Upper lobe of left lung (tissue), 6 donors: ENCODE measurements around the gene ALDH3B1. TPM values are rescaled to one million over a fixed set of nuclear protein-coding genes. Genes with fewer than 3 reads are reported as not detected.

Experiments
- ATAC-seq, 2 donors: fragments of 200-7000 bp; cut with Tn5 transposase; one replicate each; pipeline ENCODE4 v1.9.1; 2022; ENCODE audit warnings: mild to moderate bottlenecking in 2 of 2, moderate library complexity in 2 of 2; ENCODE audit not compliant: low FRiP score in 2 of 2
- DNase-seq, 2 donors: peaks; one replicate each; pipeline ENCODE4 v3.0.0-alpha.2; 2019 to 2020
- H3K27ac ChIP-seq, 4 donors: fragments of 200-600 bp; sonication (generic); one replicate each; pipeline ENCODE4 v1.5.1; 2016 to 2019
- H3K27me3 ChIP-seq, 4 donors: fragments of 200-600 bp; sonication (generic); one replicate each; pipeline ENCODE4 v1.5.1; 2017 to 2019
- H3K36me3 ChIP-seq, 4 donors: fragments of 200-600 bp; sonication (generic); one replicate each; pipeline ENCODE4 v1.5.1; 2016 to 2019
- H3K4me1 ChIP-seq, 4 donors: fragments of 200-600 bp; sonication (generic); one replicate each; pipeline ENCODE4 v1.5.1; 2018 to 2019
- H3K4me3 ChIP-seq, 4 donors: fragments of 200-600 bp; sonication (generic); one replicate each; pipeline ENCODE4 v1.5.1; 2017 to 2019; ENCODE audit warnings: mild to moderate bottlenecking in 2 of 4, moderate library complexity in 1 of 4
- H3K9me3 ChIP-seq, 4 donors: fragments of 200-600 bp; sonication (generic); one replicate each; pipeline ENCODE4 v1.5.1; 2018 to 2019
- EP300 ChIP-seq, 4 donors: sonication (generic); formaldehyde crosslinking; IDR thresholded peaks; one replicate each; pipeline ENCODE4 v1.5.1; 2017; ENCODE audit warnings: antibody characterized with exemption in 4 of 4, control low read depth in 2 of 4
- POLR2A ChIP-seq, 4 donors: fragments of 450-650 bp; IDR thresholded peaks; one replicate each; pipeline ENCODE4 v1.5.1; 2016 to 2017; ENCODE audit warnings: antibody characterized with exemption in 4 of 4, mild to moderate bottlenecking in 2 of 4
- POLR2AphosphoS5 ChIP-seq, 2 donors: sonication (generic); formaldehyde crosslinking; IDR thresholded peaks; one replicate each; pipeline ENCODE4 v1.5.1; 2017; ENCODE audit warnings: antibody characterized with exemption in 2 of 2
- WGBS, 2 donors: methylation state at CpG; one replicate each; pipeline ENCODE4 v1.1.5; 2017 to 2018; 5-methylcytosine and 5-hydroxymethylcytosine counted together
- total RNA-seq, 6 donors: library from RNA; depleted of rRNA in 4 of 6; stranded (reverse); fragments of >200 nt in 4 of 6; gene quantifications; one replicate each; pipeline versions ENCODE4 v1.1.0 to v1.2.1, GENCODE V29; 2016 to 2021
- TF ChIP-seq, protein P1 (sequence below), 6 experiments: fragments of 450-650 bp in 4 of 6; fragments of 200-600 bp in 2 of 6; sonication (generic) in 2 of 6; IDR thresholded peaks; one replicate each; pipeline ENCODE4 v1.5.1; 2016 to 2019; ENCODE audit warnings: antibody characterized with exemption in 6 of 6
- donor health status: DM: no; HTN: no; CAD: no; lungs with moderate emphysema.
- donor health status: DM: no; HTN: yes; CAD: no; lungs with severe emphysema.

Gene ALDH3B1
- total RNA-seq, 6 donors from 2014 or later = 107 to 229 (median 185) TPM

GRCh38 chr11:68036717-68037239 is 26.7 kb downstream of the ALDH3B1 start:
- Histone ChIP-seq H3K36me3 (peaks cover 0 to 30% (median 10%) of the 10 kb centered on the region in 4 donors), H3K27me3 (no peaks in the 10 kb centered on the region), H3K4me3 (no peak overlapping the region), H3K9me3 (no peaks in the 10 kb centered on the region), H3K27ac (peak overlapping the region; percentile 86 to 98 (median 96)), H3K4me1 (peaks cover 42 to 85% (median 55%) of the 10 kb centered on the region in 4 donors)
- ATAC-seq (peak; percentile 69 to 77), DNase-seq (peak; percentile 77 to 94)
- peak in 2 of 4 donors; percentile 9 to 54 for TF ChIP-seq POLR2A (IDR thresholded peaks at IDR 0.05)
- TF ChIP-seq, protein P1, sequence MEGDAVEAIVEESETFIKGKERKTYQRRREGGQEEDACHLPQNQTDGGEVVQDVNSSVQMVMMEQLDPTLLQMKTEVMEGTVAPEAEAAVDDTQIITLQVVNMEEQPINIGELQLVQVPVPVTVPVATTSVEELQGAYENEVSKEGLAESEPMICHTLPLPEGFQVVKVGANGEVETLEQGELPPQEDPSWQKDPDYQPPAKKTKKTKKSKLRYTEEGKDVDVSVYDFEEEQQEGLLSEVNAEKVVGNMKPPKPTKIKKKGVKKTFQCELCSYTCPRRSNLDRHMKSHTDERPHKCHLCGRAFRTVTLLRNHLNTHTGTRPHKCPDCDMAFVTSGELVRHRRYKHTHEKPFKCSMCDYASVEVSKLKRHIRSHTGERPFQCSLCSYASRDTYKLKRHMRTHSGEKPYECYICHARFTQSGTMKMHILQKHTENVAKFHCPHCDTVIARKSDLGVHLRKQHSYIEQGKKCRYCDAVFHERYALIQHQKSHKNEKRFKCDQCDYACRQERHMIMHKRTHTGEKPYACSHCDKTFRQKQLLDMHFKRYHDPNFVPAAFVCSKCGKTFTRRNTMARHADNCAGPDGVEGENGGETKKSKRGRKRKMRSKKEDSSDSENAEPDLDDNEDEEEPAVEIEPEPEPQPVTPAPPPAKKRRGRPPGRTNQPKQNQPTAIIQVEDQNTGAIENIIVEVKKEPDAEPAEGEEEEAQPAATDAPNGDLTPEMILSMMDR (IDR thresholded peaks at IDR 0.05) = no peak
- TF ChIP-seq POLR2AphosphoS5 (IDR thresholded peaks at IDR 0.05) = peak; percentile 75 to 84
- peak in 1 of 4 donors; percentile 30 for TF ChIP-seq EP300 (IDR thresholded peaks at IDR 0.05)
- 24 to 41% methylated on average over 8 to 14 of the region's 14 CpGs for WGBS, 2 donors

DNA sequence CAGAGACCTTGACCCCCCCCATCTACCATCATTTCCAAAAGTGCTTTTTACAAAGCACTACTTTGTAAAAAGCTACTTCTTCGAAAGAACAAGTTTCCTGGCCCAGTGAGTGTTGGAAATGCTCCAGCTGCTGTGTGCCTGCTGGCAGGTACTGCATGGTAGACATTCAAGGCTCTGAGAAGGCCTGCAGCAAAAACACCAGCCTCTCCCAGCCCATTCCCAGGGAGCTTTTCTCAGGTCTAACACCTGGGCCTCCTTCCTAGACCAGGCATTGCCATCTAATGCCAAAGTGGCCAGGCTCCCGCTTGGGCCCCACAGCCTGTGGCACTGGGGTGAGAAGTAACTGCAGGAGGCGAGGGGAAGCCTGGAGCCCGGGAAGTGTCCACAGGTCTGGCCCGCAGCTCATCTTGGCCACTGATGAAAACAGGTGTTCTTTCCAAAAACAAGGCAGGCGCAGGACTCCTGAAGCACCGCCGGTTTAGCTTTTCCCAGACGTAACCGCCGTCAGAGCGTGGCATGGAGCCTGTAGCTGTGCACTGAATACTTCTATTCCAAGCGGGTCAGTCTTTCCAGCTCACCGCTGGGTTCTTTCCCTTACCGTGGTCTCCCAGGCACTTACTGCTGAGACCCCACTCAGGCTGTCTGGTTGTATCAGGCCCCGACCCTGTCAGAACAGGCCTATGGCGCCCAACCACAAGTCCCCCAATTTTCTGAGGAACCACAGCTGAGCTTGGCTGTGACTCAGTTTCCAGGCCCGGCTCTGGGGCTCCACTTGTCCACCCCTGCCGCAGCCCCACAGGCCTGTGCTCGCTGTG is 27.5 kb downstream of the ALDH3B1 start:
- Histone ChIP-seq H3K4me3 (peak overlapping the region in 1 of 4 donors; percentile 77), H3K36me3 (peaks cover 1 to 37% (median 16%) of the 10 kb centered on the region in 4 donors), H3K27me3 (no peaks in the 10 kb centered on the region), H3K4me1 (peaks cover 37 to 81% (median 50%) of the 10 kb centered on the region in 4 donors), H3K27ac (peak overlapping the region; percentile 86 to 98 (median 96)), H3K9me3 (no peaks in the 10 kb centered on the region)
- WGBS, 2 donors = 75 to 84% methylated on average over 16 to 20 of the region's 20 CpGs
- peak in 1 of 2 donors; percentile 14 for DNase-seq
- TF ChIP-seq, protein P1 (IDR thresholded peaks at IDR 0.05) = no peak
- TF ChIP-seq EP300 (IDR thresholded peaks at IDR 0.05) (no peak), POLR2AphosphoS5 (IDR thresholded peaks at IDR 0.05) (no peak), POLR2A (IDR thresholded peaks at IDR 0.05) (no peak)
- ATAC-seq = no peak

DNA sequence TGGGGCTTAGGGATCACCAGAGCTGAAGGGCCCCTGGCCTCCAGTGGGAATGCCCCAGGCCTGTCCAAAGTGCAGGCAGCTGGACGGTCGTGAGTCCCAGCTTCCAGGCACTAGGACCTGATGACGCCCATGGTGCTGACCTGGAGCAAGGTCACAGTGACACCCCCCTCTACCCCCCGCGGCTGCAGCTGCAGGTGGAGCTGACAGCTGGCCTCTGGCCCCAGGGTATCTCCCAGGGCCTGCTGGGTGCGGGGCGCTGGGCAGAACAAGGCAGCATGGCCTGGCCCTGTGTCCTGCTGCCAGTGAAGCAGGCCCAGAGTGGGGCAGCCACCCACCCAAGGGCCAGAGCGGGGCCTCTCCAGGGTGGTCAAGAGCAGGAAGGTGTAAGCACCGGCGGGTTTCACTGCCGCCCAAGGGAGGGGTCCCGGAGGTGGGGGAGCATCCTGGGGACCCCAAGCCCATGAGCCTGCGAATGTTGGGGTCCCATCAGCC is 28.1 kb downstream of the ALDH3B1 start:
- ATAC-seq (no peak), DNase-seq (peak in 1 of 2 donors; percentile 83)
- Histone ChIP-seq H3K4me3 (peak overlapping the region; percentile 67 to 84 (median 78)), H3K9me3 (no peaks in the 10 kb centered on the region), H3K27me3 (no peaks in the 10 kb centered on the region), H3K36me3 (peaks cover 3 to 37% (median 18%) of the 10 kb centered on the region in 4 donors), H3K4me1 (peaks cover 37 to 75% (median 50%) of the 10 kb centered on the region in 4 donors), H3K27ac (peak overlapping the region; percentile 86 to 98 (median 96))
- WGBS, 2 donors = 40% methylated on average over 13 of the region's 13 CpGs; no CpG with 5 or more reads in 1 of the 2 donors
- no peak for TF ChIP-seq EP300 (IDR thresholded peaks at IDR 0.05)
- no peak for TF ChIP-seq POLR2A (IDR thresholded peaks at IDR 0.05)
- TF ChIP-seq, protein P1 (IDR thresholded peaks at IDR 0.05) = no peak
- TF ChIP-seq POLR2AphosphoS5 (IDR thresholded peaks at IDR 0.05) = no peak

DNA sequence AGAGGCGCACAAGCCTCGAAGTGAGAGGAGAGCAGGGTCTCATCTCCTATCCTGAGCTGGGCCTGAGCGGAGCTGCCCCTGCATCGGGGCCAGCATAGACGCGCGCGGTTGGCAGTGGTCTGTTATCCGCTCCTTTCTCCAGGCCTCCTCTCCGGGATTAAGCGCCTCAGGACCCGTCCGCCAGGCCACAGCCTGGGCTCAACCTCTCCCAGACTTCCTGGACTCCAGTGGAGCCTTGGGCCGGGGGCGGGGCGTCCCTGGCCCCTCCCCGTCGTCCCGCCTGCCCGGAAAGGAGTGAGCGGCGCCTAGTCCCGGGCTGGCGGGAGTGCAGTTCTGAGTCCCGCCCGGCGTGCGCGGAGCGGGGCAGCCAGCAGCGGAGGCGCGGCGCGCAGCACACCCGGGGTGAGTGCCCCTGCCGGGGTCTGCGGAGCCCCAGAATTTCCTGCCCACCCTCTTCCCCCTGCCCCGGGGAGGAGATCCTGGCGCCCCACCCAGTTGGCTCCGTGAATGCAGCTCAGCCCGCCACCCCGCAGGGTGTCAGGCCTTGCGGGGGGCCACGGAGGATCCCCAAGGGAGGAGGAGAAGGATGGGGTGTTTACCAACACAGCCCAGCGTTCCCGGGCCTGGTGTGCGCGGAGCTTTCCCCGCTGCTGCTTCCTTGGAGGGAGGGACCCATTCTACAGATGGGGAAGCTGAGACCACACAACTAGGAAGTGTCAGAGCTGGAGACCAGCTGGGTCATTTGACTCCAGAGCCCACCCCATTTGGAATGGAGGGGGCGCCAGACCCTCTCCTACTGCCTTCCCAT is 28.8 kb downstream of the ALDH3B1 start, which contains the start of gene TCIRG1:
TSS of gene TCIRG1 (plus strand) at position 308 of the 808 bp plus-strand sequence. CDS start 2,247 bp downstream, outside the sequence.
- peak; percentile 80 to 92 for ATAC-seq
- TF ChIP-seq, protein P1 (IDR thresholded peaks at IDR 0.05) = peak in 4 of 6 experiments; percentile 23 to 70 (median 48)
- TF ChIP-seq POLR2A (IDR thresholded peaks at IDR 0.05) (peak; percentile 53 to 99 (median 88)), EP300 (IDR thresholded peaks at IDR 0.05) (no peak), POLR2AphosphoS5 (IDR thresholded peaks at IDR 0.05) (peak; percentile 90 to 99)
- no peaks in the 10 kb centered on the region for H3K27me3 ChIP-seq
- H3K36me3 ChIP-seq = peaks cover 5 to 37% (median 22%) of the 10 kb centered on the region in 4 donors
- WGBS, 2 donors = 7 to 21% methylated on average over 7 to 28 of the region's 51 CpGs
- H3K27ac ChIP-seq = peak within 1 kb of the TSS; percentile 86 to 98 (median 96)
- peak; percentile 95 to 97 for DNase-seq
- H3K9me3 ChIP-seq = no peaks in the 10 kb centered on the region
- H3K4me1 ChIP-seq = peaks cover 37 to 68% (median 50%) of the 10 kb centered on the region in 4 donors
- peak within 1 kb of the TSS; percentile 67 to 84 (median 78) for H3K4me3 ChIP-seq
